Activated naive CD4-positive, alpha-beta T cell treated with anti-CD3 and anti-CD28 coated beads, Interleukin-2, amount 50 U/mL, for 72 hours (primary cell): ENCODE measurements around the gene RXRG. TPM values are rescaled to one million over a fixed set of nuclear protein-coding genes. Genes with fewer than 3 reads are reported as not detected.
"Not testable (repeated sequence)": the region's sequence is repeated elsewhere in the genome, so short reads cannot be mapped to it uniquely, and the experiment has no call there.

Experiments used
- ATAC-seq, 2 donors: fragments of 150-1000 bp; cut with Tn5 transposase; 2 replicates each; pipeline ENCODE4 v1.10.0; 2021; ENCODE audit warnings: mild to moderate bottlenecking in 2 of 2, moderate library complexity in 2 of 2
- DNase-seq, 2 donors: peaks; one replicate each; pipeline ENCODE4 v3.0.0; 2021 to 2022; ENCODE audit warnings: low spot score in 2 of 2
- H3K27ac Mint-ChIP-seq, 2 donors: one replicate each; pipeline ENCODE4 v1.8.0; 2022; ENCODE audit warnings: mild to moderate bottlenecking in 2 of 2, mixed read lengths in 2 of 2
- H3K36me3 Mint-ChIP-seq, 2 donors: one replicate each; pipeline ENCODE4 v1.8.0; 2022; ENCODE audit warnings: mixed read lengths in 2 of 2
- H3K9me3 Mint-ChIP-seq, 2 donors: one replicate each; pipeline ENCODE4 v1.8.0; 2022; ENCODE audit warnings: mixed read lengths in 2 of 2
- total RNA-seq, 2 donors: library from RNA; stranded (reverse); gene quantifications; one replicate each; pipeline ENCODE4 v1.2.3, GENCODE V29; 2022

The RXRG gene
- under 1 TPM in 1 of 2 donors, not detected in 1; 0.11 TPM for total RNA-seq

DNA sequence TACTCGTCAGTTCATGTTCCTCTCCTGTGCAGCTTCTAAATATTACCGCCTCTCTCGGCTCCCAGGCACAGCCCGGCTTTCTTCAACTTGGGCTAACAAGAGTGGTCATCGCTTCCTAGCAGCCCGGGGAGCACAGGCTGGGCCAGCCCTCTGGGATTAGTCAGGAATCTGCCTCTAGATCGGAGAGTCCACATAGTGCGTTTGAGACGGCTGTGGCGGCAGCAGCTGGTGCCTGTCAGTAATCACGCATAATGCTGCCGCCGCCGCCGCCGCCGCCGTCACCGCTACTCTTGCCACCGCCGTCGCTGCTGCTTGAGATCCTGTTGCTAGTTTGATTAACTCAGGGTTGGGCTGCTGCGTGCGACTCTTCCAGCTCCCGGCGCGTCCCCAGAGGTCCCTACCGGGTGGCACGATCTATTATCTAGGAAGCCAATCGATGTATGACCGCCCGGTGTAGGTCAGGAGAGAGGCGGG lies at the start of gene RXRG:
Gene RXRG (minus strand): TSS at position 230 of the 474 bp plus-strand sequence. CDS start 233 bp downstream, outside the sequence.
- H3K27ac Mint-ChIP-seq = no peak within 1 kb of the TSS
- H3K9me3 Mint-ChIP-seq = no peaks in the 10 kb centered on the region
- ATAC-seq (peak; percentile 39 to 69), DNase-seq (no peak)
- H3K36me3 Mint-ChIP-seq = peaks cover 0 to 4% of the 10 kb centered on the region in 2 donors

DNA sequence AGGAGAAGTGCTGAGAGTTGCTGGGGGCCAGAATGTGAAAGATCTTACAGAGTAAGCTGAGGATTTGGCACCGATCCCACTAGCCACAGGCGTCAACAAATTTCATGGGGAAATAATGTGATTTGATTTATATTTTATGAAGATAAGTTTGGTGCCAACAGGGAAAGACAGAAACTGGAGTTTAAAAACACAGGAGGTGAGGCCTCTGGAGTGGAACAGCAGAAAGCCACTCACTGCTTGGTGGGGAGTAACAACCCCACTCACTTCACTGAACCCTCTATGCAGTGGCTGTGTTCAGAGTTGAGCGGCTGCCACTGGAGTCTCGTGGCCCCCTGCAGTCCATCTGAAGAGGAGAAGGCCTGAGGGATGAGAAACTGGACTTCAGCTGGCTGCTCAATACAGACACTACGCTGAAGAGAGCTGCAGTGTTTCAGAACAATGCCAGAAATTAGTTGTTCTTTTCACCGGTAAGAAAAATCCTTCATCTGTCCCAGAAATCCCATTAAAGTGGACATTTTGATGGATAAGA lies 48.0 kb upstream of the RXRG start:
- H3K9me3 Mint-ChIP-seq = no peaks in the 10 kb centered on the region
- H3K27ac Mint-ChIP-seq = no peak overlapping the region
- DNase-seq = no peak
- no peaks in the 10 kb centered on the region for H3K36me3 Mint-ChIP-seq
- ATAC-seq = no peak

- DNase-seq (no peak), ATAC-seq (no peak)
- H3K36me3 Mint-ChIP-seq = no peaks in the 10 kb centered on the region
- H3K27ac Mint-ChIP-seq = no peak overlapping the region
- no peaks in the 10 kb centered on the region for H3K9me3 Mint-ChIP-seq
These were observed 45.2 kb upstream of the RXRG start for GRCh38 chr1:165490175-165490574.

DNA sequence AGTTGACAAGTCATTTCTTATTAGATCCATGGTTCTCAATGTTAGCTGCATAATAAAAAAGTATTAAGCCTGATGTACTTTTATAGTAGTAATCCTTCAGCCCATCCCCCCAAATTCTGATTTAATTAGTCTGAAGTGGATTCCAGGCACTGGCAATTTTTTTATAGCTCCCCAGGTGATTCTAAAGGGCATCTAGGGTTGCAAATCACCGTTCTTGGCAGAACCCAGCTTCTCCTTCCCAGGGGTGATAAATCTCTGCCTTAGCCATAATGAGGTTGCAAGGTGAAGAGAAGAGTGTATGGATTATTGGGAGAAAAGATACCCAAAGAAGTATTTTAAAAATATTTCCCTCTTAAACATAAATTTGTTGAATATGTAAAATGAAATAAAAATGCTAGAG lies 43.0 kb upstream of the RXRG start:
- no peak overlapping the region for H3K27ac Mint-ChIP-seq
- ATAC-seq (no peak), DNase-seq (no peak)
- no peaks in the 10 kb centered on the region for H3K9me3 Mint-ChIP-seq
- H3K36me3 Mint-ChIP-seq = peaks cover 0 to 5% of the 10 kb centered on the region in 2 donors

- Mint-ChIP-seq H3K9me3 (no peaks in the 10 kb centered on the region), H3K27ac (no peak overlapping the region), H3K36me3 (peaks cover 0 to 5% of the 10 kb centered on the region in 2 donors)
- DNase-seq (no peak), ATAC-seq (peak in 1 of 2 donors; percentile 54)
These were observed 41.7 kb upstream of the RXRG start for GRCh38 chr1:165486663-165487062.

DNA sequence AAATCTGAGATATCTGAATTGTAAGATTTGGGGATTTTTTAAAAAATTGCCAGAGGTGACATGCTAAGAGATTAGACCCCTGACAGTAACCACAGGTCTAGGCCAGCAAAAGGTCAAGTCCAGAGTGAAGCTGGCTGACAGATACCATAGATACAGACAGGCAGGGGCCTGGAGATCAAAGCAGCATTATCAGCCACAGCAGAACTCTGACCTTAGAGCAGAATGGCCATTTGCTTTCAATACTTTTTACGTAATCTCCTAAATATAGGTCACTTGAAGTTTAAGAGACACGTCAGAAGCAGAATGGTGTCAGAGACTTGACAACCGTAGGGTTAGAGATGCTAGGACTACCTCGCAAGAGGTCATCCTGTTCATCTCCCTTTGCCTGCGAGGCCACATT lies 40.8 kb upstream of the RXRG start:
- ATAC-seq = no peak
- no peak overlapping the region for H3K27ac Mint-ChIP-seq
- H3K9me3 Mint-ChIP-seq = no peaks in the 10 kb centered on the region
- H3K36me3 Mint-ChIP-seq = peaks cover 0 to 5% of the 10 kb centered on the region in 2 donors
- no peak for DNase-seq

DNA sequence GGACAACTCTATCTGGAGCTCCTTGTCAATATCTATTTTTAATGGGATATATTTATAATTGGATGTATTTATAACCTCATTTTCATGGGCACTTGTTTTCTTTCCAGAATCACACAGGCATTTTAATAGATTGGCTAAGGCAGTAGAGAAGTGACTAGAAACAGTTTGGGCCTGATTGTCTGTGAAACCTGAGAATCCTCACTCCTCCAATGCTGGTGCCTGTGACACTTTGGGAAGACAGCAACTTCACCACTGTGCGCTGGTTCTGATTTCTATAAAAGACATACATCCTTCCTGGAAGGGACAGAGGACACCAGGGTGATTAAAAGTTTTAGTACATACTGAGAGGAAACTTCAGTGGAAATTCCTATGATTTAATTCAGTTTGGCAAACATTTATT lies 39.6 kb upstream of the RXRG start:
- DNase-seq = no peak
- no peaks in the 10 kb centered on the region for H3K9me3 Mint-ChIP-seq
- ATAC-seq = no peak
- peaks cover 0 to 5% of the 10 kb centered on the region in 2 donors for H3K36me3 Mint-ChIP-seq
- no peak overlapping the region for H3K27ac Mint-ChIP-seq

DNA sequence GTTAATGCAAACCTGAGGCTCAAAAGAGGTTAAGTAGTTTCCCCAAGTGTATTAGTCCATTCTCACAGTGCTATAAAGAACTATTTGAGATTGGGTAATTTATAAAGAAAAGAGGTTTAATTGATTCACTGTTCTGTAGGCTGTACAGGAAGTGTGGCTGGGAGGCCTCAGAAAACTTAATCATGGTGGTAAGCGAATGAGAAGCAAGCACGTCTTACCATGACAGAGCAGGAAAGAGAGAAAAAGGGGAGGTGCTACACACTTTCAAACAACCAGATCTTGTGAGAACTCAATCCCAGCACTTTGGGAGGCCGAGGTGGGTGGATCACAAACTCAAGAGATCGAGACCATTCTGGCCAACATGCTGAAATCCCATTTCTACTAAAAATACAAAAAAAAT lies 38.5 kb upstream of the RXRG start:
- Mint-ChIP-seq H3K9me3 (no peaks in the 10 kb centered on the region), H3K27ac (no peak overlapping the region), H3K36me3 (peaks cover 0 to 5% of the 10 kb centered on the region in 2 donors)
- ATAC-seq (no peak), DNase-seq (no peak)

DNA sequence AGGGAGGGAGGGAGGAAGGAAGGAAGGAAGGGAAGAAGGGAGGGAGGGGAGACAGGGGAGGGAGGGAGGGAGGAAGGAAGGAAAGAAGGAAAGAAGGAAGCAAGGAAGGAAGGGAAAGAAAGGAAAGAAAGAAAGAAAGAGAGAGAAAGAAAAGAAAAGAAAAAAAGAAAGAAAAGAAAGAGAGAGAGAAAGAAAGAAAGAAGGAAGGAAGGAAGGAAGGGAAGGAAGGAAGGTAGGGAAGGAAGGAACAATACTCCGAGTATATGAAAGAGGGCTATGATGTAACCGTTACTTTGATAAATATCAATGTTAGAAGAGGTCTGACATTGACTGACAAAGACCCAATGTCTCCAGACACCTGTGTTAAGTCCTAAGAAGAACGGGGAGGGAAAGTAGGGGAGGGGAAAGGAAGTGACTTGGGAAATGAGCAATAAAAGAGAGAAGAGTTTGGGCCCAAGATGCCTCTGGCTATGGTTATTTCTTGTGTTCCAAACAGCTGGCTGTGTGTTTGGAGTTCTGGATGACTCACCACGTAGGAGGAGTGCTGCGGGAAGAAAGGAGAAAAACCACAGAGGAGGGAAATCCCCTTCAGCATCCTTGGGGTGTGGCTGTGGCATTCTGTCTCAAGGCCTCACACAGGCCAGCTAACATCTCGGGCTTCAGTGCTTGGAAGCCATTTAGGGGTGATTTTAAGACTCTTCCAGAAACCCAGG lies 37.0 kb upstream of the RXRG start:
- ATAC-seq = peak; percentile 73 to 94
- DNase-seq = peak in 1 of 2 donors; percentile 10
- H3K9me3 Mint-ChIP-seq = no peaks in the 10 kb centered on the region
- H3K27ac Mint-ChIP-seq = no peak overlapping the region
- peaks cover 0 to 5% of the 10 kb centered on the region in 2 donors for H3K36me3 Mint-ChIP-seq

DNA sequence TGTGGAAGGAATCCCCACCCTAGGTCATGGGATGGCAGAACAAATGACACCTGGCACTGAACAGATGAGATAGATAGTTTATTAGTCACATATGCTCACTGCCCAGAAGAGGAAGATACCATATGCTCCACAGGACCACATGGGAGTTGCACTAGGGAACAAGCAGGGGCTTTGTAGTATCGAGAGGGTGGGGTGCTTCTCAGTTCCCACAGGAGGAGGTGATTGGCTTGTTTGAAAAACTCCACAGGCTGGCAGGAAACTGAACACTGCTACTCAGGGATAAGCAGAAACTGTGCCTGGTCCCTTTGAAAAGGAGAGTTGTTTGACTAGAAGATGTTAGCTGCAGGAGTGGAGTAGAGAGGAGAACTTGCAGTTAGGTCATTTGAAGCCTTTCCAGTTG lies 31.9 kb upstream of the RXRG start:
- ATAC-seq = no peak
- H3K9me3 Mint-ChIP-seq = no peaks in the 10 kb centered on the region
- no peak for DNase-seq
- H3K36me3 Mint-ChIP-seq = no peaks in the 10 kb centered on the region
- H3K27ac Mint-ChIP-seq = no peak overlapping the region

GRCh38 chr1:165474196-165474595 lies 29.3 kb upstream of the RXRG start:
- Mint-ChIP-seq H3K27ac (no peak overlapping the region), H3K9me3 (no peaks in the 10 kb centered on the region), H3K36me3 (no peaks in the 10 kb centered on the region)
- DNase-seq (no peak), ATAC-seq (no peak)

DNA sequence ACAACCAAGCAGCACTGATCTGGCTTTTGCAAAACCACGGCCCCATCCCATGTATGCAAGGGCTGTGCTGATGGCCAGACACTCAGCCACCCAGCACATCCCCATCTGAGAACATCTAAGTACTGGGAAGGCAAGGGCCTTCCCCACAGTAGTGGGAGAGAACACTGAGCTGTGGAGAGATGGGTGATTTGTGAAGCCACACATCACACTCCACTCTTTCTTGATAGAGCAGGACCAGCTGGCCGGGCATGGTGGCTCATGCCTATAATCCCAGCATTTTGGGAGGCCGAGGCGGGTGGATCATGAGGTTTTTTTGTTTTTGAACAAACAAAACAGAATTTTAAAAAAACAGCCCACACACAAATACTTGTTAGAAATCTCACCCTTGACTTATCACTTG lies 28.2 kb upstream of the RXRG start:
- Mint-ChIP-seq H3K27ac (no peak overlapping the region), H3K36me3 (no peaks in the 10 kb centered on the region), H3K9me3 (no peaks in the 10 kb centered on the region)
- DNase-seq (no peak), ATAC-seq (no peak)

- DNase-seq = no peak
- H3K27ac Mint-ChIP-seq = no peak overlapping the region
- no peaks in the 10 kb centered on the region for H3K36me3 Mint-ChIP-seq
- H3K9me3 Mint-ChIP-seq = no peaks in the 10 kb centered on the region
- ATAC-seq = no peak
These were observed 23.9 kb upstream of the RXRG start for GRCh38 chr1:165468726-165469249.

GRCh38 chr1:165468253-165468652 lies 23.3 kb upstream of the RXRG start:
- H3K9me3 Mint-ChIP-seq = no peaks in the 10 kb centered on the region
- no peak overlapping the region for H3K27ac Mint-ChIP-seq

DNA sequence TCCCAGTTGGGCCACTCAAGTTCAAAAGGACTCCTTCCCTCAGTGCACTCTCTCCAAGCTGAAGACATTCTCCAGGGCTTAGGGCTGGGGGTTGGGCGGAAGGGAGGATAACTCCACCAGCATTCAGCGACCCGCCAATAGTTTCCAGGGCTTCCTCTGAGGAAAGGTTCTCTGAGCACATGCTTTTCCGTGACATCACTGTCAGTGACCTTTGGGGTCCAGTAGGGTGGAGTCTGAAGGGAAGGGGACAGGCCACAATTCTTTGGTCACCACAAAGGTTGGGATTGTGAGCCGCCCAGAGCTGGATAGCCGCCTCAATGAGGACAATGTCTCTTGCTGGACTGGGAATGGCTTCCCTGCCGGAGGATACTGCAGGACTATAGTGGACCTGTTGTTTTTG lies 22.8 kb upstream of the RXRG start:
- H3K36me3 Mint-ChIP-seq = no peaks in the 10 kb centered on the region
- ATAC-seq (no peak), DNase-seq (no peak)
- no peaks in the 10 kb centered on the region for H3K9me3 Mint-ChIP-seq
- H3K27ac Mint-ChIP-seq = no peak overlapping the region

More at GRCh38 chr1:165468253-165468652, 23.3 kb upstream of the RXRG start:
- H3K36me3 Mint-ChIP-seq = no peaks in the 10 kb centered on the region
- ATAC-seq (no peak), DNase-seq (no peak)

- no peaks in the 10 kb centered on the region for H3K36me3 Mint-ChIP-seq
- no peak overlapping the region for H3K27ac Mint-ChIP-seq
- ATAC-seq = no peak
- no peak for DNase-seq
- H3K9me3 Mint-ChIP-seq = no peaks in the 10 kb centered on the region
These were observed 19.1 kb upstream of the RXRG start for GRCh38 chr1:165463978-165464377.

- not testable (repeated sequence) for H3K27ac Mint-ChIP-seq, DNase-seq, H3K36me3 Mint-ChIP-seq, ATAC-seq, H3K9me3 Mint-ChIP-seq
These were observed 14.8 kb upstream of the RXRG start for GRCh38 chr1:165459683-165460082.

GRCh38 chr1:165456861-165457260 lies 11.9 kb upstream of the RXRG start:
- no peaks in the 10 kb centered on the region for H3K9me3 Mint-ChIP-seq
- no peak overlapping the region for H3K27ac Mint-ChIP-seq
- no peaks in the 10 kb centered on the region for H3K36me3 Mint-ChIP-seq
- DNase-seq = no peak
- no peak for ATAC-seq
